IMR-90 (cell line): ENCODE measurements around the gene TUSC2. TPM values are rescaled to one million over a fixed set of nuclear protein-coding genes. Genes with fewer than 3 reads are reported as not detected.

Source experiments
- ATAC-seq: fragments of 200-7000 bp; cut with Tn5 transposase; 2 replicates; pipeline ENCODE4 v1.9.1; 2020; ENCODE audit warnings: low read depth, mild to moderate bottlenecking, moderate library complexity
- BruUV-seq: library from RNA; stranded (reverse); fragments of 400-500 nt; replicated peaks from 2 replicates; lab custom pipeline; 2021; lab: Mats Ljungman, UMichigan
- CTCF ChIA-PET: fragments of 300-600 bp; formaldehyde crosslinking; extraction: SDS; loops from one replicate; lab custom pipeline; 2021; ENCODE audit warnings: antibody characterized with exemption; lab: Yijun Ruan, JAX
- POLR2A ChIA-PET: fragments of 300-600 bp; sonication (Branson Sonifier 250); formaldehyde crosslinking; loops from one replicate; lab custom pipeline; 2022; ENCODE audit warnings: antibody characterized with exemption; ENCODE audit not compliant: unreplicated experiment; lab: Charles Lee
- DNase-seq: peaks from one replicate; pipeline ENCODE4 v3.0.0; 2013
- H2AFZ ChIP-seq: replicated peaks from 2 replicates; pipeline ENCODE3; 2013; ENCODE audit warnings: low read length, mild to moderate bottlenecking; ENCODE audit not compliant: poor library complexity
- H2AK5ac ChIP-seq: 2 replicates; pipeline ENCODE4 v1.6.1; 2013; ENCODE audit warnings: low read depth, low read length, inconsistent platforms
- H2AK9ac ChIP-seq: replicated peaks from 2 replicates; pipeline ENCODE3; 2013; ENCODE audit warnings: mild to moderate bottlenecking, low read depth, low read length, moderate library complexity; ENCODE audit not compliant: poor library complexity
- H2BK120ac ChIP-seq: 2 replicates; pipeline ENCODE4 v1.6.1; 2013; ENCODE audit warnings: low read depth, low read length, inconsistent platforms
- H2BK15ac ChIP-seq: 3 replicates; pipeline ENCODE4 v1.6.1; 2013; ENCODE audit warnings: low read depth, low read length, inconsistent platforms
- H2BK20ac ChIP-seq: 2 replicates; pipeline ENCODE4 v1.6.1; 2013; ENCODE audit warnings: low read depth, mild to moderate bottlenecking, inconsistent platforms, low read length, moderate library complexity
- H2BK5ac ChIP-seq: 2 replicates; pipeline ENCODE4 v1.6.1; 2013; ENCODE audit warnings: mild to moderate bottlenecking, low read depth, low read length, inconsistent platforms; ENCODE audit not compliant: poor library complexity, severe bottlenecking
- H3K14ac ChIP-seq: replicated peaks from 2 replicates; pipeline ENCODE4 v1.6.1; 2013; ENCODE audit warnings: low read depth, low read length, inconsistent platforms
- H3K18ac ChIP-seq: 2 replicates; pipeline ENCODE4 v1.6.1; 2013; ENCODE audit warnings: low read depth, low read length, control low read depth
- H3K23ac ChIP-seq: 2 replicates; pipeline ENCODE4 v1.6.1; 2013; ENCODE audit warnings: low read depth, low read length, inconsistent platforms
- H3K27ac ChIP-seq: 2 replicates; pipeline ENCODE4 v1.5.1; 2013; ENCODE audit warnings: mild to moderate bottlenecking, control low read depth, low read length; ENCODE audit not compliant: insufficient read depth
- H3K27me3 ChIP-seq: 2 replicates; pipeline ENCODE4 v1.6.1; 2013; ENCODE audit warnings: low read length; ENCODE audit not compliant: control insufficient read depth, insufficient read depth
- H3K36me3 ChIP-seq: 2 replicates; pipeline ENCODE4 v1.6.1; 2013; ENCODE audit warnings: low read length, mixed read lengths; ENCODE audit not compliant: control insufficient read depth, insufficient read depth
- H3K4ac ChIP-seq: 2 replicates; pipeline ENCODE4 v1.6.1; 2013; ENCODE audit warnings: low read depth, low read length, inconsistent platforms
- H3K4me1 ChIP-seq: 2 replicates; pipeline ENCODE4 v1.6.1; 2013; ENCODE audit warnings: low read length, mixed read lengths; ENCODE audit not compliant: control insufficient read depth, insufficient read depth
- H3K4me2 ChIP-seq: 2 replicates; pipeline ENCODE4 v1.6.1; 2013; ENCODE audit warnings: low read depth, mild to moderate bottlenecking, control low read depth, low read length, moderate library complexity
- H3K4me3 ChIP-seq: 2 replicates; pipeline ENCODE4 v1.5.1; 2013; ENCODE audit warnings: low read depth, mild to moderate bottlenecking, control low read depth, low read length, moderate library complexity; ENCODE audit not compliant: insufficient read depth
- H3K56ac ChIP-seq: 2 replicates; pipeline ENCODE4 v1.6.1; 2013; ENCODE audit warnings: low read length, inconsistent platforms; ENCODE audit not compliant: insufficient read depth; ENCODE audit errors: extremely low read depth
- H3K79me1 ChIP-seq, 2 experiments: 2 replicates each; pipeline ENCODE4 v1.6.1; 2013; ENCODE audit warnings: low read length in 2 of 2, inconsistent platforms in 1 of 2, low read depth in 1 of 2
- H3K9ac ChIP-seq: 2 replicates; pipeline ENCODE4 v1.6.1; 2013; ENCODE audit warnings: low read depth, low read length, control low read depth
- H3K9me1 ChIP-seq: 2 replicates; pipeline ENCODE4 v1.6.1; 2013; ENCODE audit warnings: low read length, inconsistent platforms; ENCODE audit not compliant: insufficient read depth
- H3K9me3 ChIP-seq: 2 replicates; pipeline ENCODE4 v1.6.1; 2013; ENCODE audit warnings: low read length; ENCODE audit not compliant: control insufficient read depth, insufficient read depth
- H4K20me1 ChIP-seq: 2 replicates; pipeline ENCODE4 v1.6.1; 2013; ENCODE audit warnings: low read length, inconsistent platforms; ENCODE audit not compliant: insufficient read depth
- H4K5ac ChIP-seq: 2 replicates; pipeline ENCODE4 v1.6.1; 2013; ENCODE audit warnings: mild to moderate bottlenecking, low read depth, low read length, control low read depth
- H4K8ac ChIP-seq, 2 experiments: 2 replicates each; pipeline ENCODE4 v1.6.1; 2013; ENCODE audit warnings: low read depth in 2 of 2, low read length in 2 of 2, control low read depth in 1 of 2, inconsistent platforms in 1 of 2
- H4K91ac ChIP-seq: 2 replicates; pipeline ENCODE4 v1.6.1; 2013; ENCODE audit warnings: low read depth, low read length, inconsistent platforms; ENCODE audit not compliant: insufficient read depth
- CTCF ChIP-seq: conservative IDR thresholded peaks from 2 replicates; pipeline ENCODE4 v1.5.1; 2012; ENCODE audit warnings: mild to moderate bottlenecking, low read depth, low read length, improper control_type of control experiment
- USF2 ChIP-seq: fragments of 150-350 bp; IDR thresholded peaks from 2 replicates; pipeline ENCODE4 v1.6.1; 2017; ENCODE audit warnings: mild to moderate bottlenecking, antibody characterized with exemption, low read length, low read depth
- WGBS, 2 experiments: methylation state at CpG; one replicate each; pipeline versions ENCODE4 v1.1.5 to v1.1.7; 2013; ENCODE audit warnings: missing lambda C conversion rate in 2 of 2; ENCODE audit not compliant: insufficient read length in 1 of 2; ENCODE audit errors: extremely low coverage in 2 of 2; 5-methylcytosine and 5-hydroxymethylcytosine counted together
- dilution Hi-C: fragments of 300-500 bp; cut with HindIII; formaldehyde crosslinking; loops from one replicate; pipeline ENCODE4 v1.14.3; 2018; ENCODE audit warnings: low sequenced_read_pairs; ENCODE audit not compliant: unreplicated experiment
- in situ Hi-C: fragments of 300-500 bp; cut with MboI; formaldehyde crosslinking; loops from 3 replicates; pipeline ENCODE4 v1.14.3; 2019; ENCODE audit warnings: low sequenced_read_pairs, inconsistent platforms, mixed read lengths
- intact Hi-C: fragments of 100-400 bp; cut with micrococcal nuclease; formaldehyde crosslinking; loops from 2 replicates; pipeline ENCODE4 v1.10.0; 2022
- polyA plus RNA-seq, 3 experiments: library from polyadenylated mRNA; depleted of rRNA; stranded (reverse); fragments of >200 nt; gene quantifications; 2 replicates each; pipeline ENCODE4 v1.2.3, GENCODE V29; 2012; ENCODE audit warnings: low replicate concordance in 1 of 3
- total RNA-seq: library from RNA; depleted of rRNA; stranded (reverse); fragments of >200 nt; gene quantifications from 2 replicates; pipeline ENCODE4 v1.2.3, GENCODE V29; 2012

The TUSC2 gene
- total and polyA plus RNA-seq, 2 of the 4 experiments (the other 2 are of a cell fraction), result 13.4 to 24.0 TPM

DNA sequence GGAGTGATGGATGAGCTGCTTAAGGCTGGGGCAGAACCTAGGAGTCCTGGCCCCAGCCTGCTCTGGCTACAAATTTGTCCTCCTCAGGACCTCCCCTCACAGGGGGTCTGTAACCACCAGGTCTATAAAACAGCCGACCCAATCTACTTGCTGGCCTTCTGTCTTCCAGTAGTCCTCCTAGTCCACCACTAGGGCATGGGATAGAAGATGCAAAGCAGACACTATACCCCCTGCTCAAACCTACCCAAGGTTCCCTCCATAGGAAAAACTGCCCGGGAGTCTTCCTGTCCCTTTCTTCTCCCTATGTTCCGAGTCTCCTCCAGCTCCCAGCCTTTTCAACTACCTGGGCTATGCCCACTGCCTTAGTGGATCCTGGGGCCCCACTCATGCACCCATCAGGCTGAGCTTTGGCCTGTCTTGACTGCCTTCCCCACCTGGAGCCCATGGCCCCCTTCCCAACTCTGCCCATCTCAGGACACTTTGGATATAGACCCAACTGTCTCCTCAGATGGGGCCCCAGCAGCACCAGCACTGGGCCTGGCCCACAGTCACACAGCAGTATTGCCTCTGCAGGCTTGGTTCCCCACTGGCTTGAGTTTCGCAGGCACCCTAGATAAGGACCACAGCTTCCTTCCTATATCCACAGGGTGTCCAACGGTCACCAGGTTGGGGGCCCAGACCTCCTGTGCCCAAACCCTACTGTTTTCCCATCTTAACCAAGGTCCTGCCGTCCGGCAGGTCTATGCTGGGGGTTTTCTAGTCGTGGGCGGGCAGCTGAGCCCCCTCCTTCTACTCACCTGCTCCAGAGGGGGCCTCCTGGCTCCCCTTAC lies 29.9 kb downstream of the TUSC2 start:
- H3K27ac ChIP-seq, result peak overlapping the region; percentile 16; the same call in 1 of the 2 replicates

More for the DNA sequence above, 29.9 kb downstream of the TUSC2 start:
- in situ Hi-C loops, result no loop called here
- Histone ChIP-seq H3K14ac (peak overlapping the region; percentile 56), H3K36me3 (no peaks in the 10 kb centered on the region), H3K56ac (no peak overlapping the region), H2AK9ac (peak overlapping the region; percentile 15), H3K79me1 (peaks cover 13 to 28% of the 10 kb centered on the region in 2 experiments; a peak in 3 of 4 replicates), H2AFZ (peak overlapping the region; percentile 93), H2BK120ac (no peak overlapping the region), H3K4me3 (peak overlapping the region; percentile 85), H3K9me3 (no peaks in the 10 kb centered on the region), H4K5ac (peak overlapping the region; percentile 4; the same call in 1 of the 2 replicates), H2BK15ac (no peak overlapping the region), H3K4me2 (peak overlapping the region; percentile 88), H3K23ac (no peak overlapping the region), H2BK20ac (no peak overlapping the region), H3K9me1 (peaks cover 17% of the 10 kb centered on the region), H3K9ac (peak overlapping the region; percentile 83), H4K8ac (peak overlapping the region; percentile 76 to 88; a peak in 2 of 4 replicates), H3K4ac (peak overlapping the region; percentile 71), H2BK5ac (no peak overlapping the region), H3K4me1 (peaks cover 13% of the 10 kb centered on the region), H3K18ac (no peak overlapping the region), H3K27me3 (no peaks in the 10 kb centered on the region), H4K20me1 (no peaks in the 10 kb centered on the region), H4K91ac (peak overlapping the region; percentile 29), H2AK5ac (peak overlapping the region; percentile 76)
- intact Hi-C loops, result no loop called here
- ATAC-seq (no peak), DNase-seq (no peak)
- no TSS peak for BruUV-seq
- 60% methylated on average over 6 of the region's 9 CpGs; no CpG with 5 or more reads in 1 of the 2 experiments for WGBS, 2 experiments
- POLR2A ChIA-PET, result no interaction called here
- dilution Hi-C loops, result no loop called here
- no peak for TF ChIP-seq USF2
- peak; percentile 18; the same call in 1 of the 2 replicates for TF ChIP-seq CTCF
- CTCF ChIA-PET, result interaction anchor here (1.9 kb wide), 1 partner anchor 26 kb away, joined by 4 read pairs; no protein-coding TSS in a partner anchor
